HEK293 (cell line): ENCODE data around the gene COX19.
"Not testable (repeated sequence)": the region's sequence is repeated elsewhere in the genome, so short reads cannot be mapped to it uniquely, and the experiment has no call there.

Experiments used
- CTCF ChIA-PET: fragments of 350-600 bp; formaldehyde crosslinking; extraction: SDS; loops from one replicate; lab custom pipeline; 2021; ENCODE audit warnings: antibody characterized with exemption; lab: Yijun Ruan, JAX
- POLR2A ChIA-PET: fragments of 300-600 bp; formaldehyde crosslinking; extraction: SDS; loops from one replicate; lab custom pipeline; 2020; ENCODE audit warnings: antibody characterized with exemption, inconsistent platforms; lab: Yijun Ruan, JAX
- H3K27ac ChIP-seq: fragments of 200-500 bp; sonication (Bioruptor generic); 2 replicates; pipeline ENCODE4 v1.5.1; 2014; ENCODE audit warnings: low read depth, low read length, control low read depth, inconsistent platforms; ENCODE audit errors: extremely low read depth
- H3K36me3 ChIP-seq, 2 experiments: fragments of 200-500 bp in 1 of 2; sonication (Bioruptor generic) in 1 of 2; 1 replicate in 1 of 2; 2 replicates in 1 of 2; pipeline ENCODE4 v1.5.1; 2014 to 2017; ENCODE audit warnings: inconsistent platforms in 2 of 2, low read length in 2 of 2; ENCODE audit not compliant: control insufficient read depth in 2 of 2, insufficient read depth in 1 of 2
- H3K4me1 ChIP-seq: fragments of 200-500 bp; sonication (Bioruptor generic); 2 replicates; pipeline ENCODE4 v1.5.1; 2014; ENCODE audit warnings: mild to moderate bottlenecking, low read length, inconsistent platforms; ENCODE audit not compliant: control insufficient read depth, insufficient read depth
- H3K4me3 ChIP-seq: 2 replicates; pipeline ENCODE4 v1.5.1; 2011; ENCODE audit warnings: low read depth, mild to moderate bottlenecking, control low read depth, low read length, moderate library complexity
- H3K9me3 ChIP-seq: fragments of 200-500 bp; sonication (Bioruptor generic); 2 replicates; pipeline ENCODE4 v1.5.1; 2014; ENCODE audit warnings: low read depth, low read length, inconsistent platforms; ENCODE audit not compliant: control insufficient read depth, insufficient read depth
- BCL11A ChIP-seq: fragments of 450-650 bp; formaldehyde crosslinking; IDR thresholded peaks from 2 replicates; pipeline ENCODE4 v1.5.1; 2016; ENCODE audit warnings: low read depth, missing biosample characterization, missing genetic modification characterization
- EGR2 ChIP-seq: fragments of 450-650 bp; formaldehyde crosslinking; IDR thresholded peaks from 2 replicates; pipeline ENCODE4 v1.5.1; 2016; ENCODE audit warnings: low read depth, missing biosample characterization, missing genetic modification characterization
- GLI2 ChIP-seq: fragments of 450-650 bp; formaldehyde crosslinking; IDR thresholded peaks from 2 replicates; pipeline ENCODE4; 2017; ENCODE audit warnings: missing biosample characterization, missing genetic modification characterization, low read depth, borderline replicate concordance
- HOXD13 ChIP-seq: sonication (generic); formaldehyde crosslinking; IDR thresholded peaks from 2 replicates; pipeline ENCODE4 v1.8.0; 2022; ENCODE audit warnings: missing genetic modification reagents, borderline replicate concordance
- INSM2 ChIP-seq: fragments of 450-650 bp; formaldehyde crosslinking; IDR thresholded peaks from 2 replicates; pipeline ENCODE4 v1.5.1; 2016; ENCODE audit warnings: missing biosample characterization, missing genetic modification characterization
- KLF17 ChIP-seq: fragments of 450-650 bp; formaldehyde crosslinking; IDR thresholded peaks from 2 replicates; pipeline ENCODE4 v1.5.1; 2016; ENCODE audit warnings: missing biosample characterization, missing genetic modification characterization
- ZFHX2 ChIP-seq: fragments of 450-650 bp; formaldehyde crosslinking; conservative IDR thresholded peaks from 2 replicates; pipeline ENCODE4 v1.5.1; 2016; ENCODE audit warnings: missing biosample characterization, missing genetic modification characterization
- ZNF112 ChIP-seq: fragments of 450-650 bp; formaldehyde crosslinking; IDR thresholded peaks from 2 replicates; pipeline ENCODE4 v1.5.0; 2017; ENCODE audit warnings: missing biosample characterization, missing genetic modification characterization
- ZNF174 ChIP-seq: fragments of 450-650 bp; formaldehyde crosslinking; IDR thresholded peaks from 2 replicates; pipeline ENCODE4 v1.5.0; 2017; ENCODE audit warnings: missing biosample characterization, mild to moderate bottlenecking, missing genetic modification characterization
- ZNF175 ChIP-seq: fragments of 450-650 bp; formaldehyde crosslinking; IDR thresholded peaks from 2 replicates; pipeline ENCODE4 v1.5.1; 2016; ENCODE audit warnings: missing biosample characterization, missing genetic modification characterization
- ZNF221 ChIP-seq: fragments of 450-650 bp; formaldehyde crosslinking; IDR thresholded peaks from 2 replicates; pipeline ENCODE4 v1.5.1; 2017; ENCODE audit warnings: missing biosample characterization, missing genetic modification characterization, borderline replicate concordance
- ZNF239 ChIP-seq: fragments of 450-650 bp; formaldehyde crosslinking; IDR thresholded peaks from 2 replicates; pipeline ENCODE4 v1.5.1; 2016; ENCODE audit warnings: missing biosample characterization, missing genetic modification characterization
- ZNF302 ChIP-seq: fragments of 450-650 bp; formaldehyde crosslinking; IDR thresholded peaks from 2 replicates; pipeline ENCODE4 v1.5.1; 2016; ENCODE audit warnings: missing biosample characterization, missing genetic modification characterization, low read depth
- ZNF311 ChIP-seq: fragments of 450-650 bp; formaldehyde crosslinking; IDR thresholded peaks from 2 replicates; pipeline ENCODE4 v1.5.1; 2017; ENCODE audit warnings: missing biosample characterization, missing genetic modification characterization, borderline replicate concordance
- ZNF394 ChIP-seq: fragments of 450-650 bp; formaldehyde crosslinking; IDR thresholded peaks from 2 replicates; pipeline ENCODE4 v1.5.1; 2016; ENCODE audit warnings: missing biosample characterization, missing genetic modification characterization, mild to moderate bottlenecking, moderate library complexity, borderline replicate concordance
- ZNF404 ChIP-seq: fragments of 450-650 bp; formaldehyde crosslinking; IDR thresholded peaks from 2 replicates; pipeline ENCODE4 v1.5.1; 2017; ENCODE audit warnings: missing biosample characterization, missing genetic modification characterization
- ZNF426 ChIP-seq: fragments of 450-650 bp; formaldehyde crosslinking; IDR thresholded peaks from 2 replicates; pipeline ENCODE4 v1.5.1; 2017; ENCODE audit warnings: missing biosample characterization, missing genetic modification characterization, mild to moderate bottlenecking, inconsistent platforms, moderate library complexity
- ZNF529 ChIP-seq: fragments of 450-650 bp; formaldehyde crosslinking; IDR thresholded peaks from 2 replicates; pipeline ENCODE4 v1.5.1; 2017; ENCODE audit warnings: missing genetic modification characterization, missing biosample characterization; ENCODE audit not compliant: insufficient replicate concordance
- ZNF610 ChIP-seq: fragments of 450-650 bp; formaldehyde crosslinking; IDR thresholded peaks from 2 replicates; pipeline ENCODE4 v1.5.1; 2016; ENCODE audit warnings: missing biosample characterization, missing genetic modification characterization, borderline replicate concordance
- ZNF623 ChIP-seq: fragments of 450-650 bp; formaldehyde crosslinking; IDR thresholded peaks from 2 replicates; pipeline ENCODE4 v1.5.1; 2016; ENCODE audit warnings: missing biosample characterization, missing genetic modification characterization
- ZNF701 ChIP-seq: fragments of 450-650 bp; formaldehyde crosslinking; IDR thresholded peaks from 2 replicates; pipeline ENCODE4 v1.5.1; 2016; ENCODE audit warnings: missing biosample characterization, missing genetic modification characterization
- ZNF830 ChIP-seq: fragments of 450-650 bp; IDR thresholded peaks from 2 replicates; pipeline ENCODE4 v1.5.0; 2018; ENCODE audit warnings: missing biosample characterization, missing genetic modification characterization, low read depth, mild to moderate bottlenecking, moderate library complexity
- ZNF843 ChIP-seq: fragments of 450-650 bp; formaldehyde crosslinking; IDR thresholded peaks from 2 replicates; pipeline ENCODE4 v1.5.1; 2016; ENCODE audit warnings: missing biosample characterization, missing genetic modification characterization

Gene COX19

GRCh38 chr7:924541-925231, 50.7 kb downstream of the COX19 start:
- ChIA-PET POLR2A (no interaction called here), CTCF (no interaction called here)
- Histone ChIP-seq H3K9me3 (no peaks in the 10 kb centered on the region), H3K4me1 (no peaks in the 10 kb centered on the region), H3K4me3 (no peak overlapping the region), H3K36me3 (no peaks in the 10 kb centered on the region), H3K27ac (no peak overlapping the region)
- no peak for TF ChIP-seq ZNF311 (tag by site-specific recombination)
- TF ChIP-seq EGR2 = 0 out of 2 replicates have a peak, but pooled peaks have one; percentile 28
- peak; percentile 15; the same call in 1 of the 2 replicates for TF ChIP-seq ZFHX2

- H3K36me3 ChIP-seq, H3K9me3 ChIP-seq, POLR2A ChIA-PET, H3K4me1 ChIP-seq, H3K4me3 ChIP-seq, CTCF ChIA-PET, H3K27ac ChIP-seq: not testable (repeated sequence)
Measured at GRCh38 chr7:924042-924441, 51.3 kb downstream of the COX19 start.

- ChIA-PET CTCF (interaction anchor here (0.7 to 0.9 kb wide), 2 partner anchors 16 to 117 kb away, joined by 3 read pairs; no protein-coding TSS in a partner anchor), POLR2A (no interaction called here)
- no peaks in the 10 kb centered on the region for H3K9me3 ChIP-seq
- no peak for TF ChIP-seq BCL11A
- TF ChIP-seq HOXD13 (CRISPR knock-in tag) = no peak
- no peak for TF ChIP-seq ZNF239 (tag by site-specific recombination)
- TF ChIP-seq ZNF174 (tag by site-specific recombination) = no peak
- no peak for TF ChIP-seq ZNF623
- no peak for TF ChIP-seq ZNF701 (tag by site-specific recombination)
- no peak for TF ChIP-seq ZNF529
- no peak for TF ChIP-seq ZNF404 (tag by site-specific recombination)
- no peak for TF ChIP-seq ZNF221 (tag by site-specific recombination)
- no peak for TF ChIP-seq KLF17 (tag by site-specific recombination)
- TF ChIP-seq ZNF830 (tag by site-specific recombination) = no peak
- H3K4me1 ChIP-seq = no peaks in the 10 kb centered on the region
- no peak overlapping the region for H3K4me3 ChIP-seq
- H3K36me3 ChIP-seq = no peaks in the 10 kb centered on the region
- H3K27ac ChIP-seq = no peak overlapping the region
Measured at GRCh38 chr7:923108-924041, 52.0 kb downstream of the COX19 start.

GRCh38 chr7:922334-923107, 52.8 kb downstream of the COX19 start:
- Histone ChIP-seq H3K27ac (no peak overlapping the region), H3K9me3 (no peaks in the 10 kb centered on the region), H3K4me3 (no peak overlapping the region), H3K4me1 (no peaks in the 10 kb centered on the region), H3K36me3 (no peaks in the 10 kb centered on the region)
- ChIA-PET CTCF (interaction anchor here (0.9 kb wide), 1 partner anchor 15 kb away, joined by 3 read pairs; no protein-coding TSS in a partner anchor), POLR2A (interaction anchor here (0.6 kb wide), 1 partner anchor 91 kb away, joined by 3 read pairs; no protein-coding TSS in a partner anchor)
- TF ChIP-seq ZNF112 (no peak), INSM2 (tag by site-specific recombination) (no peak), ZNF610 (tag by site-specific recombination) (no peak), ZNF394 (tag by site-specific recombination) (no peak), ZNF302 (no peak), ZNF426 (tag by site-specific recombination) (no peak), ZNF843 (tag by site-specific recombination) (no peak), GLI2 (tag by site-specific recombination) (no peak), ZNF175 (tag by site-specific recombination) (no peak)
